GM23248 (cell line): ENCODE results near the gene PRRG2. TPM values are rescaled to one million over a fixed set of nuclear protein-coding genes. Genes with fewer than 3 reads are reported as not detected.

ENCODE experiments used
- DNase-seq: peaks from one replicate; pipeline ENCODE4 v3.0.0-alpha.2; 2015
- H2AFZ ChIP-seq: fragments of 200-600 bp; sonication (generic); 2 replicates; pipeline ENCODE4 v1.6.1; 2016; ENCODE audit warnings: antibody characterized with exemption
- H3F3A ChIP-seq: fragments of 200-600 bp; sonication (generic); 2 replicates; pipeline ENCODE4 v1.6.1; 2016; ENCODE audit warnings: mild to moderate bottlenecking, antibody characterized with exemption, mixed run types; ENCODE audit not compliant: insufficient read depth
- H3K27ac ChIP-seq: fragments of 200-600 bp; sonication (generic); 2 replicates; pipeline ENCODE4 v1.5.1; 2016; ENCODE audit warnings: mild to moderate bottlenecking
- H3K27me3 ChIP-seq: fragments of 200-600 bp; sonication (generic); replicated peaks from 2 replicates; pipeline ENCODE4 v1.6.1; 2016; ENCODE audit warnings: mild to moderate bottlenecking; ENCODE audit not compliant: insufficient read depth
- H3K36me3 ChIP-seq: fragments of 200-600 bp; sonication (generic); 2 replicates; pipeline ENCODE4 v1.6.1; 2016; ENCODE audit warnings: low read depth, mild to moderate bottlenecking
- H3K4me1 ChIP-seq: fragments of 200-600 bp; sonication (generic); 2 replicates; pipeline ENCODE4 v1.6.1; 2016; ENCODE audit warnings: mild to moderate bottlenecking; ENCODE audit not compliant: insufficient read depth
- H3K4me2 ChIP-seq: fragments of 200-600 bp; sonication (generic); one replicate; pipeline ENCODE4 v1.6.1; 2016; ENCODE audit warnings: mild to moderate bottlenecking; ENCODE audit not compliant: unreplicated experiment
- H3K4me3 ChIP-seq: fragments of 200-600 bp; sonication (generic); 2 replicates; pipeline ENCODE4 v1.5.1; 2016; ENCODE audit warnings: mild to moderate bottlenecking
- H3K79me2 ChIP-seq: fragments of 200-600 bp; sonication (generic); 2 replicates; pipeline ENCODE4 v1.6.1; 2016; ENCODE audit warnings: mild to moderate bottlenecking; ENCODE audit not compliant: insufficient read depth
- H3K9ac ChIP-seq: fragments of 200-600 bp; sonication (generic); 2 replicates; pipeline ENCODE4 v1.6.1; 2016; ENCODE audit warnings: mild to moderate bottlenecking
- H3K9me2 ChIP-seq: fragments of 200-600 bp; sonication (generic); 2 replicates; pipeline ENCODE4 v1.6.1; 2016; ENCODE audit warnings: mixed run types, mild to moderate bottlenecking, moderate library complexity; ENCODE audit not compliant: insufficient read depth
- H3K9me3 ChIP-seq: fragments of 200-600 bp; sonication (generic); one replicate; pipeline ENCODE4 v1.6.1; 2017; ENCODE audit warnings: low read depth
- H4K20me1 ChIP-seq: fragments of 200-600 bp; sonication (generic); 2 replicates; pipeline ENCODE4 v1.6.0; 2016; ENCODE audit not compliant: insufficient read depth
- EZH2 ChIP-seq: fragments of 200-600 bp; sonication (generic); IDR thresholded peaks from 2 replicates; pipeline ENCODE4 v1.6.1; 2018; ENCODE audit warnings: antibody characterized with exemption, mild to moderate bottlenecking; ENCODE audit not compliant: insufficient read depth, poor library complexity, severe bottlenecking
- EZH2phosphoT487 ChIP-seq: fragments of 200-600 bp; sonication (generic); IDR thresholded peaks from 2 replicates; pipeline ENCODE4 v1.6.1; 2018; ENCODE audit warnings: antibody characterized with exemption, moderate library complexity, mild to moderate bottlenecking, low read depth; ENCODE audit not compliant: insufficient read depth
- WGBS, 2 experiments: methylation state at CpG; one replicate each; pipeline ENCODE4 v1.1.6; 2015 to 2017; ENCODE audit warnings: low lambda C conversion rate in 2 of 2, low coverage in 1 of 2; ENCODE audit errors: missing lambda C conversion rate in 2 of 2; 5-methylcytosine and 5-hydroxymethylcytosine counted together
- in situ Hi-C: fragments of 300-500 bp; cut with MboI; formaldehyde crosslinking; loops from 2 replicates; pipeline ENCODE4 v1.15.0; 2020
- polyA plus RNA-seq: library from polyadenylated mRNA; unstranded; fragments of >200 nt; fragmentation: Nextera tagmentation; extraction: Ambion mirVana; gene quantifications from 2 replicates; pipeline ENCODE4 v1.2.1, GENCODE V29; 2016
- total RNA-seq: library from RNA; depleted of rRNA; stranded (reverse); fragments of >200 nt; shearing (Covaris generic); gene quantifications from 2 replicates; pipeline ENCODE4 v1.2.3, GENCODE V29; 2014

The PRRG2 gene
- total and polyA plus RNA-seq, 2 experiments from 2014 or later: 0.13 TPM; not detected in 1

GRCh38 chr19:49565261-49565660 is 15.9 kb upstream of the PRRG2 start:
- Histone ChIP-seq H3K9ac (no peak overlapping the region), H3K4me1 (peaks cover 8% of the 10 kb centered on the region; the same call in 1 of the 2 replicates), H3K27me3 (no peaks in the 10 kb centered on the region), H4K20me1 (0 out of 2 replicates have a peak, but pooled peaks cover 6% of the 10 kb centered on the region), H3K4me2 (no peak overlapping the region), H3K9me3 (no peaks in the 10 kb centered on the region), H3K9me2 (no peaks in the 10 kb centered on the region), H3F3A (peaks cover 12% of the 10 kb centered on the region), H2AFZ (no peak overlapping the region), H3K36me3 (no peaks in the 10 kb centered on the region), H3K79me2 (peaks cover 99% of the 10 kb centered on the region), H3K27ac (no peak overlapping the region), H3K4me3 (no peak overlapping the region)
- in situ Hi-C loops: no loop called here
- DNase-seq: no peak
- TF ChIP-seq EZH2 (no peak), EZH2phosphoT487 (no peak)
- 40 to 45% methylated on average over 4 of the region's 4 CpGs for WGBS, 2 experiments

GRCh38 chr19:49566302-49566701 is 14.8 kb upstream of the PRRG2 start:
- Histone ChIP-seq H3K36me3 (no peaks in the 10 kb centered on the region), H4K20me1 (0 out of 2 replicates have a peak, but pooled peaks cover 8% of the 10 kb centered on the region), H3K4me3 (no peak overlapping the region), H3F3A (peaks cover 15% of the 10 kb centered on the region), H3K9ac (no peak overlapping the region), H3K4me1 (peaks cover 8% of the 10 kb centered on the region; the same call in 1 of the 2 replicates), H3K4me2 (no peak overlapping the region), H3K27me3 (no peaks in the 10 kb centered on the region), H3K9me3 (no peaks in the 10 kb centered on the region), H3K9me2 (no peaks in the 10 kb centered on the region), H2AFZ (no peak overlapping the region), H3K27ac (no peak overlapping the region), H3K79me2 (peaks cover 100% of the 10 kb centered on the region)
- in situ Hi-C loops: no loop called here
- DNase-seq: no peak
- WGBS, 2 experiments: 96 to 100% methylated on average over 3 of the region's 3 CpGs
- no peak for TF ChIP-seq EZH2phosphoT487

GRCh38 chr19:49567861-49568441 is 13.2 kb upstream of the PRRG2 start:
- no peak for TF ChIP-seq EZH2phosphoT487
- no peak for TF ChIP-seq EZH2
- no peak overlapping the region for H3K4me2 ChIP-seq
- DNase-seq: peak; percentile 57
- peak overlapping the region; percentile 29; the same call in 1 of the 2 replicates for H3K27ac ChIP-seq
- H3K27me3 ChIP-seq: no peaks in the 10 kb centered on the region
- 47% methylated on average over 9 of the region's 9 CpGs for WGBS, 2 experiments
- no peak overlapping the region for H2AFZ ChIP-seq
- peaks cover 19% of the 10 kb centered on the region for H3F3A ChIP-seq
- H4K20me1 ChIP-seq: 0 out of 2 replicates have a peak, but pooled peaks cover 8% of the 10 kb centered on the region
- peaks cover 8% of the 10 kb centered on the region; the same call in 1 of the 2 replicates for H3K4me1 ChIP-seq
- H3K36me3 ChIP-seq: no peaks in the 10 kb centered on the region
- in situ Hi-C loops: no loop called here
- no peaks in the 10 kb centered on the region for H3K9me2 ChIP-seq
- H3K4me3 ChIP-seq: no peak overlapping the region
- H3K9me3 ChIP-seq: no peaks in the 10 kb centered on the region
- H3K79me2 ChIP-seq: peaks cover 100% of the 10 kb centered on the region
- peak overlapping the region; percentile 19; the same call in 1 of the 2 replicates for H3K9ac ChIP-seq

- WGBS, 2 experiments: 23% methylated on average over 14 of the region's 14 CpGs
- peak; percentile 87 for DNase-seq
Observed at GRCh38 chr19:49570138-49570856, 10.8 kb upstream of the PRRG2 start.

More at GRCh38 chr19:49570138-49570856, 10.8 kb upstream of the PRRG2 start:
- H3K79me2 ChIP-seq: peaks cover 100% of the 10 kb centered on the region
- H3K9ac ChIP-seq: no peak overlapping the region
- no peak overlapping the region for H2AFZ ChIP-seq
- H3K4me2 ChIP-seq: no peak overlapping the region
- H3F3A ChIP-seq: peaks cover 26% of the 10 kb centered on the region
- no peaks in the 10 kb centered on the region for H3K9me3 ChIP-seq
- TF ChIP-seq EZH2 (no peak), EZH2phosphoT487 (no peak)
- H3K27ac ChIP-seq: no peak overlapping the region
- H3K9me2 ChIP-seq: no peaks in the 10 kb centered on the region
- H3K4me3 ChIP-seq: no peak overlapping the region
- peaks cover 4% of the 10 kb centered on the region; the same call in 1 of the 2 replicates for H3K36me3 ChIP-seq
- peaks cover 8% of the 10 kb centered on the region; the same call in 1 of the 2 replicates for H3K4me1 ChIP-seq
- H4K20me1 ChIP-seq: 0 out of 2 replicates have a peak, but pooled peaks cover 8% of the 10 kb centered on the region
- no peaks in the 10 kb centered on the region for H3K27me3 ChIP-seq
- in situ Hi-C loops: no loop called here
